OCI-LY7 (cell line): Measurements from ENCODE around the gene THAP4.

Source experiments
- EZH2phosphoT487 ChIP-seq: fragments of 200-600 bp; sonication (generic); IDR thresholded peaks from 2 replicates; pipeline ENCODE4 v1.6.1; 2018; ENCODE audit warnings: low read depth, borderline replicate concordance, mild to moderate bottlenecking, mixed run types, antibody characterized with exemption, low read length, moderate library complexity, mixed read lengths
- TF ChIP-seq, protein P1 (sequence below): fragments of 200-600 bp; sonication (generic); conservative IDR thresholded peaks from 2 replicates; pipeline ENCODE4 v1.5.1; 2014; ENCODE audit warnings: mild to moderate bottlenecking, antibody characterized with exemption, low read length, moderate library complexity, mixed read lengths

DNA sequence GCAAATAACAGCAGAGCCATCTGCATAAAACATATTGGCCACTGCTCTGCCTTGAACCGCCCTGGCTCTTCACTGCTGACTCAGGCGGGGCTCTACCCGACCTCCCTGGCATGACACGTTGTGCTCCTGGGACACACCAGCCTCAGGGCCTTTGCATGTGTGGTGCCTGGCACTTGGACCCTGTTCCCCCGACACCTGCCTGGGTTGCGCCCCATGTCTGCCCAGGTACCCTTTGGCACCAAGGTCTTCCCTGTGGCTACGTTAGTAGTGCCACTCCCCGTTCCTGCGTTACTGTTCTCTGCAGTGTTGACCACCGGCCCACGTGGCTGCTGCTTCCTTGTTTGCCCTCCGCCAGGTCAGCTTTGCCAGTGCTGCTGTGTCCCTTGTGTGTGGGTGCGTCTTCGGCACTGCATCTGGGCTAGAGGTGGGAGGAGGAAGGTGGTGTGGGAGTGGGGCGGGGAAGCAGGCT lies 20.9 kb upstream of the THAP4 start:
- TF ChIP-seq, protein P1, sequence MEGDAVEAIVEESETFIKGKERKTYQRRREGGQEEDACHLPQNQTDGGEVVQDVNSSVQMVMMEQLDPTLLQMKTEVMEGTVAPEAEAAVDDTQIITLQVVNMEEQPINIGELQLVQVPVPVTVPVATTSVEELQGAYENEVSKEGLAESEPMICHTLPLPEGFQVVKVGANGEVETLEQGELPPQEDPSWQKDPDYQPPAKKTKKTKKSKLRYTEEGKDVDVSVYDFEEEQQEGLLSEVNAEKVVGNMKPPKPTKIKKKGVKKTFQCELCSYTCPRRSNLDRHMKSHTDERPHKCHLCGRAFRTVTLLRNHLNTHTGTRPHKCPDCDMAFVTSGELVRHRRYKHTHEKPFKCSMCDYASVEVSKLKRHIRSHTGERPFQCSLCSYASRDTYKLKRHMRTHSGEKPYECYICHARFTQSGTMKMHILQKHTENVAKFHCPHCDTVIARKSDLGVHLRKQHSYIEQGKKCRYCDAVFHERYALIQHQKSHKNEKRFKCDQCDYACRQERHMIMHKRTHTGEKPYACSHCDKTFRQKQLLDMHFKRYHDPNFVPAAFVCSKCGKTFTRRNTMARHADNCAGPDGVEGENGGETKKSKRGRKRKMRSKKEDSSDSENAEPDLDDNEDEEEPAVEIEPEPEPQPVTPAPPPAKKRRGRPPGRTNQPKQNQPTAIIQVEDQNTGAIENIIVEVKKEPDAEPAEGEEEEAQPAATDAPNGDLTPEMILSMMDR, result no peak
- no peak for TF ChIP-seq EZH2phosphoT487
